Ectodermal cell (in vitro differentiated cells): ENCODE measurements around the gene RPL13A.

Experiments
- H3K27ac ChIP-seq: 2 replicates; pipeline ENCODE4 v1.7.0; 2013; ENCODE audit warnings: mild to moderate bottlenecking, low read depth, low read length; ENCODE audit not compliant: insufficient read depth, poor library complexity, severe bottlenecking
- H3K27me3 ChIP-seq: 2 replicates; pipeline ENCODE4 v1.7.0; 2013; ENCODE audit warnings: mild to moderate bottlenecking, low read length; ENCODE audit not compliant: insufficient read depth, control insufficient read depth, poor library complexity, severe bottlenecking
- H3K36me3 ChIP-seq: one replicate; pipeline ENCODE4 v1.7.0; 2013; ENCODE audit warnings: low read length; ENCODE audit not compliant: control insufficient read depth, insufficient read depth
- H3K4me1 ChIP-seq: one replicate; pipeline ENCODE4 v1.7.0; 2013; ENCODE audit warnings: low read length; ENCODE audit not compliant: control insufficient read depth, insufficient read depth
- H3K4me3 ChIP-seq: 2 replicates; pipeline ENCODE4 v1.7.0; 2013; ENCODE audit warnings: low read depth, low read length, control low read depth; ENCODE audit not compliant: insufficient read depth
- H3K9me3 ChIP-seq: 2 replicates; pipeline ENCODE4 v1.7.0; 2013; ENCODE audit warnings: mild to moderate bottlenecking, low read length, moderate library complexity; ENCODE audit not compliant: control insufficient read depth
- WGBS, 2 experiments: methylation state at CpG; one replicate each; pipeline ENCODE4 v1.1.7; 2013; ENCODE audit warnings: missing lambda C conversion rate in 2 of 2; 5-methylcytosine and 5-hydroxymethylcytosine counted together

Gene RPL13A

GRCh38 chr19:49481020-49481683 is 6.3 kb upstream of the RPL13A start:
- no peaks in the 10 kb centered on the region for H3K9me3 ChIP-seq
- H3K4me1 ChIP-seq = no peaks in the 10 kb centered on the region
- no peaks in the 10 kb centered on the region for H3K36me3 ChIP-seq
- no peak overlapping the region for H3K4me3 ChIP-seq
- H3K27me3 ChIP-seq = no peaks in the 10 kb centered on the region
- H3K27ac ChIP-seq = no peak overlapping the region
- 84 to 92% methylated on average over 7 of the region's 7 CpGs for WGBS, 2 experiments

GRCh38 chr19:49486232-49486631 is 1.2 kb upstream of the RPL13A start:
- Histone ChIP-seq H3K4me1 (peaks cover 9% of the 10 kb centered on the region), H3K27ac (no peak overlapping the region), H3K27me3 (no peaks in the 10 kb centered on the region), H3K36me3 (peaks cover 19% of the 10 kb centered on the region), H3K9me3 (no peaks in the 10 kb centered on the region), H3K4me3 (no peak overlapping the region)
- 95 to 96% methylated on average over 7 of the region's 7 CpGs for WGBS, 2 experiments

GRCh38 chr19:49486710-49487276 is 615 bp upstream of the RPL13A start:
- H3K36me3 ChIP-seq = peaks cover 25% of the 10 kb centered on the region
- H3K27ac ChIP-seq = no peak overlapping the region
- peaks cover 9% of the 10 kb centered on the region for H3K4me1 ChIP-seq
- no peaks in the 10 kb centered on the region for H3K27me3 ChIP-seq
- WGBS, 2 experiments = 62% methylated on average over 20 to 21 of the region's 23 CpGs
- no peaks in the 10 kb centered on the region for H3K9me3 ChIP-seq
- H3K4me3 ChIP-seq = no peak overlapping the region

- no peaks in the 10 kb centered on the region for H3K27me3 ChIP-seq
- WGBS, 2 experiments = 1% methylated on average over 26 of the region's 26 CpGs
- peaks cover 9% of the 10 kb centered on the region for H3K4me1 ChIP-seq
- peaks cover 29% of the 10 kb centered on the region for H3K36me3 ChIP-seq
- peak overlapping the region; percentile 83 for H3K27ac ChIP-seq
- H3K9me3 ChIP-seq = no peaks in the 10 kb centered on the region
- H3K4me3 ChIP-seq = peak overlapping the region; percentile 94
Observed at GRCh38 chr19:49488046-49488862, 846 bp downstream of the RPL13A start.

- Histone ChIP-seq H3K27me3 (no peaks in the 10 kb centered on the region), H3K4me1 (peaks cover 9% of the 10 kb centered on the region), H3K9me3 (no peaks in the 10 kb centered on the region), H3K4me3 (peak overlapping the region; percentile 94), H3K36me3 (peaks cover 29% of the 10 kb centered on the region), H3K27ac (peak overlapping the region; percentile 78)
- 32 to 38% methylated on average over 14 to 15 of the region's 15 CpGs for WGBS, 2 experiments
Observed at GRCh38 chr19:49488863-49489537, 1.6 kb downstream of the RPL13A start.

- 89 to 91% methylated on average over 15 of the region's 15 CpGs for WGBS, 2 experiments
- H3K9me3 ChIP-seq = no peaks in the 10 kb centered on the region
Observed at GRCh38 chr19:49489601-49490167, 2.3 kb downstream of the RPL13A start.

GRCh38 chr19:49490287-49491029 is 3.0 kb downstream of the RPL13A start:
- 96 to 97% methylated on average over 27 of the region's 27 CpGs for WGBS, 2 experiments
- no peaks in the 10 kb centered on the region for H3K27me3 ChIP-seq
- peaks cover 29% of the 10 kb centered on the region for H3K36me3 ChIP-seq
- H3K4me1 ChIP-seq = peaks cover 9% of the 10 kb centered on the region
- H3K27ac ChIP-seq = peak overlapping the region; percentile 22
- H3K9me3 ChIP-seq = no peaks in the 10 kb centered on the region
- H3K4me3 ChIP-seq = no peak overlapping the region

More at GRCh38 chr19:49489601-49490167, 2.3 kb downstream of the RPL13A start:
- Histone ChIP-seq H3K4me1 (peaks cover 9% of the 10 kb centered on the region), H3K4me3 (peak overlapping the region; percentile 94), H3K27ac (peak overlapping the region; percentile 78), H3K36me3 (peaks cover 29% of the 10 kb centered on the region), H3K27me3 (no peaks in the 10 kb centered on the region)

- Histone ChIP-seq H3K27me3 (no peaks in the 10 kb centered on the region), H3K4me1 (peaks cover 9% of the 10 kb centered on the region), H3K36me3 (peaks cover 29% of the 10 kb centered on the region), H3K27ac (peak overlapping the region; percentile 22), H3K4me3 (no peak overlapping the region), H3K9me3 (no peaks in the 10 kb centered on the region)
- WGBS, 2 experiments = 95 to 98% methylated on average over 16 of the region's 17 CpGs
Observed at GRCh38 chr19:49491030-49491803, 3.8 kb downstream of the RPL13A start.
